Brain microvascular endothelial cell (primary cell): Measurements from ENCODE around the gene GSDME.

ENCODE experiments used
- DNase-seq: peaks from one replicate; pipeline ENCODE4 v3.0.0-alpha.2; 2020
- H3K27ac ChIP-seq: fragments of 250-450 bp; sonication (Bioruptor Pico); 2 replicates; pipeline ENCODE4 v1.5.1; 2020; ENCODE audit warnings: mild to moderate bottlenecking, moderate library complexity
- H3K27me3 ChIP-seq: fragments of 250-450 bp; sonication (Bioruptor Pico); replicated peaks from 2 replicates; pipeline ENCODE4 v1.5.1; 2020; ENCODE audit warnings: mild to moderate bottlenecking
- H3K36me3 ChIP-seq: fragments of 250-450 bp; sonication (Bioruptor Pico); replicated peaks from 2 replicates; pipeline ENCODE4 v1.5.1; 2020; ENCODE audit warnings: mild to moderate bottlenecking
- H3K4me3 ChIP-seq: 2 replicates; pipeline ENCODE4 v1.5.1; 2011; ENCODE audit warnings: low read depth, mild to moderate bottlenecking, control low read depth, low read length, moderate library complexity
- CTCF ChIP-seq: IDR thresholded peaks from 2 replicates; pipeline ENCODE4 v1.5.1; 2011; ENCODE audit warnings: low read depth, mild to moderate bottlenecking, moderate library complexity, low read length, control low read depth, inconsistent platforms; ENCODE audit errors: missing control alignments
- in situ Hi-C: cut with HindIII; loops from 2 replicates; pipeline ENCODE4 v1.10.0; 2017; ENCODE audit warnings: low sequenced_read_pairs, low pct_ligation_motif_present

GSDME gene

GRCh38 chr7:24727154-24728120, 29.8 kb downstream of the GSDME start:
- Histone ChIP-seq H3K36me3 (no peaks in the 10 kb centered on the region), H3K27me3 (no peaks in the 10 kb centered on the region), H3K27ac (no peak overlapping the region), H3K4me3 (no peak overlapping the region)
- no peak for DNase-seq
- no peak for TF ChIP-seq CTCF
- in situ Hi-C loops: no loop called here

GRCh38 chr7:24725554-24726241, 31.6 kb downstream of the GSDME start:
- TF ChIP-seq CTCF: no peak
- in situ Hi-C loops: no loop called here
- H3K4me3 ChIP-seq: no peak overlapping the region
- DNase-seq: no peak
- no peaks in the 10 kb centered on the region for H3K36me3 ChIP-seq
- no peaks in the 10 kb centered on the region for H3K27me3 ChIP-seq
- no peak overlapping the region for H3K27ac ChIP-seq

GRCh38 chr7:24724451-24725190, 32.6 kb downstream of the GSDME start:
- no peak for TF ChIP-seq CTCF
- H3K27me3 ChIP-seq: no peaks in the 10 kb centered on the region
- in situ Hi-C loops: no loop called here
- H3K36me3 ChIP-seq: no peaks in the 10 kb centered on the region
- no peak overlapping the region for H3K4me3 ChIP-seq
- no peak overlapping the region for H3K27ac ChIP-seq
- no peak for DNase-seq

GRCh38 chr7:24723178-24723530, 34.1 kb downstream of the GSDME start:
- Histone ChIP-seq H3K27me3 (no peaks in the 10 kb centered on the region), H3K4me3 (no peak overlapping the region), H3K27ac (no peak overlapping the region), H3K36me3 (no peaks in the 10 kb centered on the region)
- no peak for TF ChIP-seq CTCF
- no peak for DNase-seq
- in situ Hi-C loops: no loop called here

- Histone ChIP-seq H3K36me3 (no peaks in the 10 kb centered on the region), H3K27ac (no peak overlapping the region), H3K4me3 (no peak overlapping the region), H3K27me3 (no peaks in the 10 kb centered on the region)
- DNase-seq: peak; percentile 24
- in situ Hi-C loops: no loop called here
- TF ChIP-seq CTCF: peak; percentile 59
These were observed 34.7 kb downstream of the GSDME start for GRCh38 chr7:24722386-24723177.
